GM19455 (cell line): Measurements from ENCODE around the gene PNMA1.

ENCODE experiments used
- ATAC-seq: cut with Tn5 transposase; IDR thresholded peaks from one replicate; pipeline ENCODE4 v1.9.1; 2021; ENCODE audit not compliant: unreplicated experiment

PNMA1 gene

DNA sequence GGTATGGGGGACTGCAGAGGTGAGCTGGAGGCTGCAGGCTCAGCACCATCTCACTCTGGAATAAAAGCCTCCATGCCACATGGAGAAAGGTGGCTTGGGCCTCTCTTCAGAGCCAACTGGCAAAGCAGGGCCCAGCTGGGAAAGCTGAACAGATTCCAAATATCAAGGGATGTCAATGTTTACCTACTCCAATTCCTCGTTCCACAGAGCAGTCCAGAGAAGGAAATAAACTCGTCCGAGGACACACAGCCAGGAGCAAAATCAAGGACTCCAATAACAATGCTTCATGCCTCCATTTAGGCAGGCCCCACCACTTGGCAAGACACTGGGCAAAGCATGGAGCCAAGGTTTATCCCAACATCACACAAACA lies 36.3 kb upstream of the PNMA1 start:
- no peak for ATAC-seq

DNA sequence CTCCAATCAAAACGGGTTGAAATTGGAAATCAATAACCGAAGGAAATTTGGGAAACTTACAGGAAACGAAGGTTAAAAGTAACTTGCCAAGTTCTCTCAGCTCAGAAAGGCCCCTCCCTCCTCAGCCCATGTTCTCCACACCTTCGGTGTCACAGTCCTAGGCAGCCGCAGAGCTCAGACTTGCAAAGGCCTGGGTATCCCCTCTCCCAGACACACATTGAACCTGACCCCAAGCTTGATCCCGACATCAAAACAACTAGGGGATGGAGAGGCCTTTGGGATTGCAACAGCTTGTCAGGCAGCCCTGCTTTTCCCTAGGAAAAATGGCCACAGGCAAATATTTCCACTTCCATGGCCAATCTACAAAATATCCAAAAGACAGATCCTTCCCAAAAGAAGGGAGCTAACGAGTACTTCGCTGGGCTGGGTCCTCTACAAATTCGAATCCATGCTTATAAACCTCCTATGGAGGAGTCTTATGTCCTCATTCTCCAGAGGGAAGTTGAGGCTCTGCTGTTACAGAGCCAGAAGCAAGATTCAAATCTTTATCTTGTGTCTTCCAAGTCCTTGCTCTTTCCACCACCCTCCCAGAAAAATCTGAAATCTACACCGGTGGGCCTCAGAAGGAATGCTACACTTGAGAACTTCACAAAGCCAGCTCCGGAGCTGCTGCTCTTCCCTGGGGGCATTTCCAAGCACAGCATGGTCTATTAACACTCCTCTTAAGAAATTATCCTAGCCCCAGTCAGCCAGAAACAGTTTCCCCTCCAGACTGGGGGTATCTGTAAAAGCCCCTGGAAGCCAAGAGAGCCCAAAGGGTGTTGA lies 35.7 kb upstream of the PNMA1 start:
- no peak for ATAC-seq

DNA sequence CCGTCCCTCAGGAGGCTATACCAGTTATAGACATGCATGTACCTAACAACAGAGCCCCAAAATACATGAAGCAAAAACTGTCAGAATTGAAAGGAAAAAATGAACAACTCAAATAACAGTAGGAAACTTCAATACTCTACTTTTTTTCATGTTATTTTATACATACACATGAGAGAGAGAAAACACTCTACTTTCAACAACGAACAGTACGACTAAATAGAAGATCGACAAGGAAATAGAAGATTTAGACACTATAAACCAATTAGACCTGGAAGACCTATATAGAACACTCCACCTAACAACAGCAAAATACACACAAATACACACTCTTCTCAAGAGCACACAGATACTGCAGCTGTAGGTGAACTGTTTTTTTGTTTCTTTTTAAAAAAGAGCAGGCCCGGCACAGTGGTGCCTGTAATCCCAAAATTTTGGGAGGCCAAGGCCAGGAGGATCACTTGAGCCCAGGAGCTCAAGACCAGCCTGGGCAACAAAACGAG lies 34.7 kb upstream of the PNMA1 start:
- ATAC-seq: no peak

DNA sequence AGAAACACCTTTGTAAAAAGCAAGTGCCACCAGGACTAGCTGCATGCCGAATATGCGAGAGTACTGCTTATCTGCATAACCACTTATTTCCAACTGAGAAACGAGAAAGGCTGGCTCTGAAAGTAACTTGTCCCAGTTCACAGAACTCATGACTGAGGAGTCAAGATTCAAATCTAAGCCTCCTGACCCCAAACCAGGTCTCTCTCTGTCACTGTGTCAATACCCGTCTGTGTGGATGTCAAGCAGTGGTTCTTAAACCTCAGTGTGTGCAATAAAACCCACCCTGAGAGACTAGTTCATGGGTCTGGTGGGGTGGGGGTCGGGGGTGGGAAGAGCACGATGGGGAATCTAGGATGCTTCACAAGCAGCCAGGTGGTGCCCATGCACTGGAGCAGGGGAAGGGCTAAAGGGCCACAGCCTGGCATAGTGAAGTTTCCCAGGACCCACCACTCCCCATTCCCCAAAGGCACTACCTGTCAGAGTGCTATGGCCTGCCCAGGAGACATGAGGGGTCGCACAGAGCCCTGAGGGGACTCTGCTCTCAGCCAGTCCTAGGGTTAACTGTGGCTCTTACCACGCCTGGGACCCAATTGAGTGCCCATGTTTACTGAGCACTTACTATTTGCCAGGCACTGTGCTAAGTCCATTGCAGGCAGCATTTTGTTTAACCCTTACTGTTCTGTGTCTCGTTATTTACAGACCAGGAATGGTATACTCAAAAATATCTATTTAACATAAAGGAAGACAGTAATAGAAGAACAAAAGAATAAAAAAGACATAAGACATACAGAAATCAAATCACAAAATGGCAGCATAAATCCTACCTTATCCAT lies 33.4 kb upstream of the PNMA1 start:
- no peak for ATAC-seq

DNA sequence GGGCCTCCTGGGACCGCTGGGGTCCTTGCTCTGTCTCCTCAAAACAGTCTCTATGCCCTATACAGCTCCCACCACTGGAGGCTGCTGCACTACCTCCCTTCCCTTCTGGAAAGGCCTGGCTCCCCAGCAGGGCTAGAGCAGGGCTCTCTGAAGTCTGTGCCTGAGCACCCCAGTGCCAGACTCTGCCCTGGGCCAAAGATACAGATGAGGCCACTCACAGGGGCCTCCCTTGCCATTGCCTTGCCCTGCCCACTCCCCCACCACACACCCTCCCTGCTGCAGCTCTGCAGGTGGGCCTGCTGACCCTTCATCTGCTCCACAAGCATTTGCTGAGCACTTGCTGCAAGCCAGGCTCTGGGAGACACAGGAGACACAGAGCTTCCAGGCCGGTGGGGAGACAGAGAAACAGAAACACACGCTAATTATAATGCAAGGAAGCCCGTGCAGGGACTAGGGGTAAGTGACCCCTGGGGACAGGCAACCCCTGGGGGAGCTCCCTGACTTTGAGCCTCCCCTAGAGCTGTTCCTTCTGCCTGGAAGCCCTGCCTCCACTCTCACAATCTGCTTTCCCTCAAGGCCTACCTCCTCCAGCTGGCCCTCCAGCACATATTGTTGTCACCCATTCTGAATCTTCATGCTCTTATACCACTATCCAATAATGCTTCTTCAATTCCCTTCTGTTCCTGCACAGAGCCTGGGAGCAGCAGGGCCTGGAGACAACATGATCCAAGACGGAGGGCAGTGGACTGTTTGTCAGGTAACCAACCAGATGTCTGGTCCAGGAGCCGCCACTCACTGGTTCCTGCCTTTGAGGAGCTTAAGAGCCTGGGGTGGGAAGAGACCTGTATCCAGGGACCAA lies 32.6 kb upstream of the PNMA1 start:
- ATAC-seq: no peak

DNA sequence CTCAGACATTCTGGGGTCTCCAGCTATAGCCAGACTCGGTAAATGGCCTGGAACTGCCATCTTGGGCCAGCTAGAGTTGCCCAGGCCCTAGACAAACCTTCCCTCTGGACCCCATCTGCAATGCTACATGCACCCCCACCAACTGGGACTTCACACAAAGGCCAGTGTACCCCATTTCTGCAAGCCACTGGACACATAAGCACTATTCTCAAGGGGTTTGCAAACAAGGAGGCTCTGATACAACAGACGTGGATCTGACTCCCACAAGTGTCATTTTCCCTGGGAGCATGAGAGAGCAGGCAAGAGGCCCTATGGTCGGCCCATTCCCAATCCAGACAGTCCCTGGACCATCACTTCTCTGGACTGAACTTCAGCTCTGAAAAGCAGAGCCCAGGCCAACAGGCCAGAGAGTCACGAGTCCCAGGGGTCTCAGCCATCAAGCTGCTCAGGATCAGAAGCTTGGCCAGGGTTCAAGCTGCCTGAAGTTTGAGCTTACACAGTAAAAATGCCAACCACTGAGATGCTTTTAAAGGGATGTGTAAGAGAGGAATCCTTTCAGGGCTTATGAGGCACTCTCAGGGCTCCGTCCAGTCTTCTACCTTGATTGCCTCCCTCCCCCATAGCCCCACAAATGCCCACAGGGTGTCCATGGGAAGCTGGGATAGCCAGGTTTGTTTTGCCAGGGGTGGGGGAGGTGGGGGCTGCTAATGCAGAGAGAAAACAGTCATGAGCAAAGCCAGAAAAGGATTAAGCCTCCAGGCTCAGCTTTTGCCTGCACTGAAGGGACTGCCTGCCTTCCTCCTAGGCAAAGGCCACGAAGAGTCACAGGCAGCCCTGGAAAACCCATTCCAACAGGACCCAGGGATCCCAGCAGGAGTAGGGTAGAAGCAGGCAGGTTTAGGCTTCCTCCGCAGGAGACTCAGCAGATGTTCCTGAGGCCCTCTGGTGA lies 31.7 kb upstream of the PNMA1 start:
- ATAC-seq: no peak

DNA sequence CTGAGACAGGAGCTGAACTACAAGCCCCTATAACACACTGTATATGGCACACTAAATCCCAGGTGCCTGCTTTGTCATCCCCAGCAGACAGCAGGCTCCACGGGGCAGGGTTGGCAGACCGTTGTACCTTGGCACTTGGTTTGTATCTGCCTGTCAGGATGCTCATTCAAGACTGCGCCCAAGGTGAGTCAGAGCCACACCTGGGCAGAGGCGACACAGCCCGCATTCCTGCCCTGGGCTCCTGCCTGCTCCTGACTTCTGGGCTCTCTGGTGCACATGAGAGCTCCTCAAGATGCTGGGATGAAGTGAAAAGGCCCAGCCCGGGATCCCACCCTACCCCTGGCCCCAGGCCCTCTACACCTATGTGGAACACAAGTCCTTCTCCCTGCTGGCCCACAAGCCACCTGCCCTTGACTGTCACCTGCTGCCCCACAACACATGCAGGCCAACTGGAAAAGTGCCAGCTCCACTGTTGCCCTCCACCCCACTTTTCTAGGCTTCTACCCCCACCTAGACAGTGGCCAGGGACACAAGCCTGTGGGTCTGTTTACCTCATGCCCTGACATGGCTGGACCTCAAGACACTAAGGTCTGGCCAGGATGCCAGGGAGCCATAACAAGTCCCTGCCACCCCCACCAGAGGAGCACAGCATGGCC lies 30.8 kb upstream of the PNMA1 start:
- ATAC-seq: no peak

DNA sequence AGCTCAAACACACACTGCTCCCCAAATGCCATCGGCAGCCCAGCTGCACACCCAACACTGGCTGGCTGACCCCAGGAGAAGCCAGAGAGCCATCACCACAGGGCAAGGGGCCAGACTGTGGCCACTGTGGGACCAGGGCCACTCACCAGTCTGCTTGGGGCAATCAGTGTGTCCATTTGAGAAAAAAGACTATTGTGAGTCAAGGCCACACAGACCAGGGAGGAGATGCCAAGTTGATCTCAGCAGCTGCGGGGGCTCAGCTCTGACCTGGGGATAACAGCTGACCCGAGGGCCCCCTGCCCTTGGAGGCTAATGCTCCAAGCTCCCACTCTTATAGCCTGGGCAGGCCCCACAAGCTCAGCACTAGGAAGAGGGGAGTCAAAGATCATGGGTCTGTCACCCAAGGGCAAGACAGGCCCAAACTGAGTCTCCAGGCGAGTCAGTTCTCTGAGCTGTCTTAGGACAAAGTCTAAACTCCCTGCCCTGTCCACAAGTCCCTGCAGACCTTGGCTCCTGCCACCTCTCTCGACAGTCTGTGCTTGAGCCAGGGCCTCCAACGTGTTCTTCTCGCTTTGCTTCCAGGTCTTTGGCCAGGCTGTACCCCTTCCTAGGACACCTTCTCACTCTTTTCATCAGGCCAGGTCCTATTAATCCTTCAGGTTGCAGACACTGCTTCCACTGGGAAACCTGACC lies 30.1 kb upstream of the PNMA1 start:
- no peak for ATAC-seq

DNA sequence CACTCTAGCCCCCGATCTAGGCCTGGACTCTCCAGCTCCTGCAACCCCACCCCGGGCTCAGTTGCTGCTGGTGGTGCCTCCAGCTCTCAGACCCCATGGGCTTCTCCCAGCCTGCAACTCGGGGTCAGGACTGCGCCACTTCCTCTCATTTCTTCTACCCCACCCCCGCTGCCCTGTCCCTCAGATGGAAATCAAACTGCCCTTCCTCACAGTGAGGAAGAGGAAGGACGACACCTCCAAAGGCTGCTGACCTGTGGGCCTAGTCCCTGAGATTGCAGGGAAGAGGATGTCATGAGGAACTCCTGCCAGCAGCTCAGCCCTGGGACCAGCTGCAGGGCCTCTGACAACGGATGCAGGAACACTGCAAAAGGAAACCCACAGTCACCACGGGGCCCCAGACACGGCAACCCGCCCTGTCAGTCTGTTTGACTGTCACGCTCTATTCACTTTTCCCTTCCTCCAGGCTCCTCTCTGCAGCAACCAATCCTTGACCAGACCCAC lies 29.3 kb upstream of the PNMA1 start:
- ATAC-seq: peak; percentile 52

DNA sequence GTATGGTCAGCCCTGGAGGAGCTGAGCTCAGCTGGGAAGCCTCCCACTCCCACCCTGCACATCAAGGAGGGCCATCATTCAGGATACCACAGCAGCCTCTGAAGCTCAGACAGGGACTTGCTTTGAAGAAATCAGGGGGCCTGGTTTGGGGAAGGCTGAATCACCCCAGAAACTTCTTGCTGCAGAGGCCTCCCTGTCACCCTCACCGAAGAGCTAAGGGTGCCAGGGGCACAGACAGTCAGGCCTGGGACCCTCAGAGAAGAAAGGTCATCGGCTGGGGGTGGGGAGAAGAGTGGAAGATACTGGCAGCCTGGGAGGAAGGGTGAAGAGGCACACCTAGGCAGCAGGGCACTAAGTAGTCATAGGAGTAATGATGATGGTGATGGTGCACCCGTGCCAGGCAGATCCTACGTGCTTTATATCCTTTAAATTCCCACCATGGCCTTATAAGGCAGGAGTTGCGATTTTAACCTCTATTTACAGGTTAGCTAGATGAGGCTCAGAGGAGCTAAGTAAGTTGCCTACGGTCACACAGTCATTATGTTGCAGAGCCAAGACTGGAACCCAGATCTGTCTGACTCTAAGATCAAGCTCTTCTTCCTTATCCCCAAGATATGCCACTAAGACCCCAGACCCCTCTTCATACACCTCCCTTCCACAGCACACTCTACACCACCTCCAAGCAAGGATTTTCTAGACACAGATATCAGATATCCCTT lies 28.5 kb upstream of the PNMA1 start:
- ATAC-seq: no peak

DNA sequence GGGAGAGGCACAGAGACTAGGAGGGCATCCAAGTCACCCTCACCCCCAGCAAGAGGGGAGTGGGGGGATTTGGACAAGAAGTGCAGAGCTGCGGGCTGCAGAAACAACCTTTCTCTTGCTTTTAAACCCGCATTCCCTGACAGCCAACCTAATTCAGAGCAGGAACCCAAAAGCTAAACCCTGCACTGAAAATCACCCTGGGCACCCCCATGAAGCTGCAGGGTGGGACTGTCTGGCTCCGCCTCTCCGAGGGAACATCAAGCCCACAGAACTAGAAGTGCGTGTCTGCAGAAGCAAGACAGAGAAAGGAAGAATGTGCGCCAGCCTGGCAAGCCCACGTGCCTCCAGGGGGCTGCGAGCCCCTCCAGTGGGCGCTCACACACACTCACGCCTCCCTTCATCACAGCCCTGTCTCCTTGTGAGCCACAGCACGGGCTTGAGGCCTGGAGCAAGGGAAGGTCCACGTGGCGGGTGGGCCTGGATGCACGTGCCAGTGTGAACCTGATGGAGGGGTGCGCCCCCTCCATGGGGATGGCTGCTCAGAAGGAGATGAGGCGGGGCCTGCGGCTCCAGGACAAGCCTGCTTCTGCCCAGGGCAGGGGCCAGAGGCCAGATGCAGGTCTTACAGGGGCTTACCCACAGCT lies 27.8 kb upstream of the PNMA1 start:
- ATAC-seq: no peak

DNA sequence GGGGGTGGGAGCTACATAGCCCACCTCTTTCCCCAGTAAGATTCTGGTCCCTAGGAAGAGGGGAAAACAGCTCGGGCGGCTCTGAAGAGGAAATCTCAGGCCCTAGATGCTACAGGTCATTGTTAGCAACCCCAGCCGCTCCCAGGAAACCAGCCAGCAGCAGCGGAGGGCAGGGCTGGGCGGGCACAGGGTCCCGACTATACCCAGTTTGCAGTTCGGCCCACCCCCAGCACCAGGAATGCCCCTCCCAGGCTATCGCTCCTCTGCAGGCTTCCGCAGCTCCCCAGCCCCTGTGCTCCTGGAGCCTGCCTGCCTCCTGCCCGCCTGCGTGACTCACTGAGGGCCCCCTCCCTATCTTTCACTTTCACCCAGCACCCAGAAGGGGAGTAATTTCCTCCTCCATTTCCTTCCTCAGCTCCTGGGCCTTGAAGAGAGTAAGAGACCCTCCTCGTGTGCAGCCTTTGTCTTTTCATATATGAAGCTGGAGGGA lies 27.2 kb upstream of the PNMA1 start:
- ATAC-seq: no peak

DNA sequence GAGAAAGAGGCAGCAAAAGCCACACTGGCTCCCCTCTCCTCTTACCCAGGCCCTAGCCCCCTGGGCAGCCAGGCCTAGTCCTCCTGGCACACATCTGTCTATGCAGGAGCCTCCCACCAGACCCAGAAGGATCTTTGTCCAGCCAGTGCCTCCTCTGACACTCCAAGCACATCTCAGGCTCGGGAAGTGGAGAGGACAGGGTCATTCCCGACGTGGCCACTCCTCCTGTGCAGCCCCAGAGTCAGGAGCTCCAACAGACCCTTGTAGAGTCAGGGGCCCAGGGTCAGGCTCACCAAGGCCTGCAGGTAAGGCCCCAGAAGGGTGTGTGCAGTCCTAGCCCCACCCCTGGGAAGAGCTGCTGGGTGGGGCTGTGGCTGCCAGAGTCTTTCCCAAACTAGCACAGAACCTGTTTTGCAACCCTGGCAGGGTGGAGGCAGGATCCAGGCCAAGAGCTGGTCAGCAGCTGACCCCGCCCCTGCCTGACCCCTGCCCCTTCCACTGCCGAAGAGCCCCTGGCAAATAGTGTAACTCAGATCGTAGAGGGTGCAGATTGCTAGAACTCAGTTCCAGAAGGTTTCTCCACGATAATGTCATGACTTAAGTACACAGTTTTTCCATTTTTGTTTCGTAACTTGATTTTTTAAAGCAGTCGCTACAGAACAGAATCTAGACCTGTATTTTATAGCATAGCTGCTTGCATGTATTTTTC lies 26.6 kb upstream of the PNMA1 start:
- ATAC-seq: no peak

DNA sequence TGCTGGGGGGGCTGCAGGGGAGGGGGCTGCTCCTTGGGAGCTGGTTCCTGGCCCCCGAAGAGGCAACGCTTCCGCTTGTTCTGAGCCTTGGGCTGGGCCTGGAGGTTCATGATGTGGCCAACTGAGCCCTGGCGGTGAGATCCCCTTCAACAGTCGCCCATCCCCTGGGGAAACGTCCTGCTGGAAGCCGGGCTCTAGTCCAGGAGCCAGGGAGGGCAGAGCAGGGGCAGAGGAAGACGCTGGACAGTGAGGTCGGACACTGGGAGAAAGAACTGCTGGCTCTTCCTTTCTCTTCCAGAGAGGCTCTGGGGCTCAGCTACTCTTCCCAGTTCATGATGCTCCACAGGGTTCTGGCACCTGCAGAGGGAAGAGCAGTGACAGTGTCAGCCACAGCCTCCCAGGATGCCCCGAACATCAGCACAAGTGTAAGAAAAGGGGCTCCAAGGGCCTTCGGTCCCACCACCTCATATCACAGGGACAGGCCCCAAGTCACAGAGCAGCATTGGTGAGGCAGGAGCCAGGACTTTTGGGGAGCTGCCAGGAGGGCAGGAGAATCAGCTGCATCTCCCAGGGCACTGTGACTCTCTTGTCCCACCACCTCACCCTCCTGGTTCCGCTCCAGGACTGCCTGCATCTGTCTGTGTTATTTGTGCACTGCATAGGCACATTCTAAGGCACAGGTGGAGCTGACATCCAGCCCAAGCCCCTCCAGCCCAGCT lies 25.9 kb upstream of the PNMA1 start:
- no peak for ATAC-seq

DNA sequence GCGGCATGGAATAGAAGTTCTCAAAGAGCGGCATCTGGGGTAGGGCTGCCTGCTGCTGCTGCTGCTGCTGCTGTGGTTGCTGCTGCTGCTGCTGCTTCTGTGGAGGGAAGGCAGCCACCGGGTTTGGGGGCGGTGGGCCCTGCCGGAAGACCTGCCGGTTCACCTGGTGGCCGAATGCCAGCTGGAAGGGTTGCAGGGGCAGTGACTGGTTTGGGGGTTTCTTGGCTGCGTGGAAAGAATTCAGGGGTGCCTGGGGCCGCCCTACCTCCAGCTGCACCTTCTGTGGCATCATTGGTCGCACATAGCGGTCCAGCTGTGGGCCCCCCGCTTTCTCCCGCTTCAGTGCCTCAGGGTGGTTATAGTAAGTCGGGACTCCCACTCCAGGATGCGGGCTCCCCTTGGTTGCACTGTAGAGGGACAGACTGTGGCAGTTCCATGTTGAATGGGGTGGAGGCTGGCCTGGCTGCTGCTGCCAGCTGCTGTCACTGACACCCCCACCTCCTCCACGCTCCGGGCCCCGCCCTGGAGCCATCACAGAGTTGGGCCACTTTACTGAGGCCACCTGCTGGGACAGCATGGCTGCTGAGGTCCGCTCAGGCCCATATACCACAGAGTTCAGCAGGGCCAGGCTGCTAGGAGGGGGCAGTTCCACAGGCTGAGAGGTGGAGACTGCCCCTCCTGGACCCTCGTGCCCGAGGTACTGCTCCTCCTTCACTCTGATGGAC lies 25.2 kb upstream of the PNMA1 start:
- no peak for ATAC-seq
